Colon (tissue), 2 donors: ENCODE measurements around the gene GNG7.
"Not testable (repeated sequence)": the region's sequence is repeated elsewhere in the genome, so short reads cannot be mapped to it uniquely, and the experiment has no call there.

Experiments
- FAIRE-seq: peaks from 2 replicates; lab custom pipeline; 2012; peaks lifted over from hg19 to GRCh38; lab: Jason Lieb, UNC
- donor health status: control.
- donor health status: control.

The GNG7 gene

DNA sequence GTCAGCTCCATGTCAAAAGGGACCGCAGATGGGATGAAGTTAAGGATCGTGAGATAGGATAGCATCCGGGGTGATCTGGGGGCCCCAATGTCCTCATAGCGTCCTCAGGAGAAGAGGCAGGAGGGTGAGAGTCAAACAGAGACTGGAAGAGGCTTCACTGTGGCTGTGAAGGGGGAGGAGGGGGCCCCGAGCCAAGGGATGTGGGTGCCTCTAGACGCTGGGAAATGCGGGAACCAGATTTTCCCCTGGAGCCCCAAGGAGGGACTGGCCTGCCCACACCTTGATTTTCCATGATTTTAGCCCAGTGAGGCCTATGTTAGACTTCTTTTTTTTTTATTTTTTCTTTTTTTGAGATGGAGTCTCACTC lies 61.2 kb downstream of the GNG7 start:
- no peak for FAIRE-seq

DNA sequence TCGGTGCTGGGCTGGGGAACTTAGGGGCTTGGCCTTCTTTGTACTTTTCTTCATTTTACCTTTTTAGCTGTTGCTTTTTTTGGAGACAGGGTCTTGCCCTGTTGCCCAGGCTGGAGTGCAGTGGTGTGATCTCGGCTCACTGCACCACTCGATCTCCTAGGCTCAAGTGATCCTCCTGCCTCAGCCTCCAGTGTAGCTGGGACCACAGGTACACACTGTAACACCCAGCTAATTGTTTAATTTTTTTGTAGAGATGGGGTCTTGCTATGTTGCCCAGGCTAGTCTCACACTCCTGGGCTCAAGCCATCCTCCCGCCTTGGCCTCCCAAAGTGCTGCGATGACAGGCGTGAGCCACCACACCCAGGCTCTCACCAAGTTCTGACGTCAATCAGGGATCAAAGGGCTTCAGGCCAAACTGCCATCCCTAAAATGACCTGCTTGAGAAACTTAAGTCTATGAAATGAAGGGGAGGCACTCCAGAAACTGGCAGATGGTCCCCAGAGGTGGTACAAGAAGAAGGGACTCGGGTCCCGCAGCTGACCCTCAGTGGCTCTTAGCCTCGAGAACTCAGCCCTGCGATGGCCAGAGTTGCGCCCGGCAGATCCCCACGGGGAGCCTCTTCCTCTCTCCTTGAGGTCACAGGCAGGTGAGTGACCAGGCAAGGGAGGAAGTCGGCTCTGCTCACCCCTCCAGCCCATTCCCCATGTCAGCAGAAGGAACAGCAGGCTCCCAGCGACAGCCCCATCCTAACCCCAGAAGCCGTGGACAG lies 61.7 kb downstream of the GNG7 start:
- no peak for FAIRE-seq

DNA sequence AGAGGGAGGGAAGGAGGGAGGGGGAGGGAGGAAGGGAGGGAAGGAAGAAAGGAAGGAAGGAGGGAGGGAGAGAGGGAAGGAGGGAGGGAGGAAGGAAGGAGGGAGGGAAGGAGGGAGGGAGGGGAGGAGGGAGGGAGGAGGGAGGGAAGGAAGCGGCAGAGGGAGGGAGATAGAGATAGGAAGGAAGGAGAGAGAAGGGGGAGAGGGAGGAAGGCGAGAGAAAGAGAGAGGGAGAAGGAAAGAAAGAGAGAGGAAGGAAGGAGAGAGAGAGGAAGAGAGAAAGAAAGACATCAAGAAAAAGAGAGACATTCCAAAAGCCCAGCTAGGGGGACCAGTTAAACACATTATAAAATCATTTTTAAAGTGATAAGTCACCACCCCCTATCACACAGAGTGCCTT lies 62.5 kb downstream of the GNG7 start:
- FAIRE-seq = no peak

DNA sequence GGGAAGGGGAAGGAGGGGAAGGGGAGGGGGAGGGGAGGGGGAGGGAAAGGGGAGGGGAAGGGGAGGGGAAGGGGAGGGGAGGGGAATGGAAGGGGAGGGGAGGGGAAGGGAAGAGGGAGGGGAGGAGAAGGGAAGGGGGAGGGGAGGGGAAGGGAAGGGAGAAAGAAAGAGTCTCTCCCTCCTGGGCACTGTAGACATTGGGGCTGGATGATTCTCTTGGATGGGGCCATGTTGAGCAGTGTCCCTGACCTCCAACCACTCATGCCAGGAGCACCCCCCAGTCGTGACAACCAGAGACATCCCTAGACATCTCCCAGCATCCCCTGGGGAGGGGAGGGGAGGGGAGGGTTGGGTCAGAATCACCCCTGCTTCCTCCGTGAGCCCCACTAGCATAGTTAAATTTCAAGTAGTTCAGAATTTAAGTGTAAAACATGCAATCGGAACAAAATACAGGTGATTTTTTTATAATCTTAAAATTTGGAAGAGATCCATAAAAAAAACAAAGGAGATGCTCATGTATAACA lies 64.0 kb downstream of the GNG7 start:
- FAIRE-seq = no peak

DNA sequence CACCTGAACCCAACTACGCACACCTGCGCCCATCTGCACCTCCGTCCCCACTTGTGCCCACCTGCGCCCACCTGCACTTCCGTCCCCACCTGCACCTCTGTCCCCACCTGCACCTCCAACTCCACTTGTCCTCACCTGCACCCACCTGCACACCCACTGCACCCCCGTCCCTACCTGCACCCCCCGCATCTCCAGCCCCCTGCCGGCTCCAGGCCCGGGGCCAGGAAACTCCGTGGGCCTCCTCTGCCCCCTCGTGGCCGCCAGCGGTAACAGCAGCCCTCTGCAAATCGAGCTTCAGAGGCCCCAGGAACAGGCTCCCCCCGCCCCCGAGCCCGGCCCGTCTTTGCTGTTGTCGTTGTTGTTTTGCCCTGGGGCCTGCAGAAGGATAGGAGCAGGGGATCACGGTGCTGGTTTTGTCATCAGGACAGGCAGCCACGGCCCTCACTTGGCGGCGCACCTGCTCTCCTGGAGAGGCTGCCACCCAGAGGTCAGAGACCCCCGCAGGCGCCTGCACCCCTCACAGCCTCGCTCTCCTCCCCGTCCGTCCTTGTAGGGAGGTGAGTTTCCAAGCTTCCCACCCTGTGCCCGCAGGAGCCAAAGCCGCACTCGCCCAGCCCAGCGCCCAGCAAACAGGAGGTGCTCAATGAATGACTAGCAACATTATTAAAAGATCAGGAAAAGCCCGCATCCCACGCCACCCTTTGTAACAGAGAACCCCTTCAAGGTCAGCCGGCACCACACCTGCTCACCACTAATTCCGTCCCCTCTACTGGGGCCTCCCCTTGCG lies 65.4 kb downstream of the GNG7 start:
- no peak for FAIRE-seq

DNA sequence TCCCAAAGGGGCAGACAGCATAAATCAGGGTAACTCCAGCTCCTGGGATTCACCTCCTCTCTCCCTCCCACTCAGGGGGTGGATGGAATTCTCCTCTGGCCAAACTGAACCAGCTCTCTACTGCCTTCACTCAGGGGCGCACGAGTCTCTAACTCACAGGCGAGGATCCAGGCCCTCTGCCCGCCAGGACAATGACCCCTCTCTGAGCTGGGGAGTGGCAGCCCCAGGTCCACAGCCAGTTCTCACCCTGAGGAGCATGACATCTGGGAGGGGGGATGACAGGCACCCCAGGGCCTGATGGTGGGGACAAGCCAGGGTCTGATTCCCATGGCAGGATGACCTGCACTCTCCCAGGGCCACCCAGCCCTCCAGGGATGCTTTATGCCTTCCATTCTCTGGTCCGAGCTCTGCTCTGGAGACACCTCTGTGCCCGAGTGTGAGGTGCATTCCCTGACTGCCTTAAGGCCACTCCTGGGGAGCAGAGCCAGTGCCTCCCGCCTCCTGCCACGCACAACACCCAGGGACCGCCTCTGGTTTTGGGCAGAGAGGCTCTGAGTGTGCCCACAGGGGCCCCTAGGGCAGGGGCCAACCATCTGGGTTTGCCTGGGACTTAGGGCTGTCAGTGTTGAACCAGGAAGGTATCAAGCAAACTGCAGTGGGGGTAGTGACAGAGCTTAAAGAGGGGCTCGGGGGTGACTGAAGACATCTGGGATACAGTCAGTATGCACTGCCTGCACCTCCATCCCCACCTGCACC lies 66.2 kb downstream of the GNG7 start:
- no peak for FAIRE-seq

DNA sequence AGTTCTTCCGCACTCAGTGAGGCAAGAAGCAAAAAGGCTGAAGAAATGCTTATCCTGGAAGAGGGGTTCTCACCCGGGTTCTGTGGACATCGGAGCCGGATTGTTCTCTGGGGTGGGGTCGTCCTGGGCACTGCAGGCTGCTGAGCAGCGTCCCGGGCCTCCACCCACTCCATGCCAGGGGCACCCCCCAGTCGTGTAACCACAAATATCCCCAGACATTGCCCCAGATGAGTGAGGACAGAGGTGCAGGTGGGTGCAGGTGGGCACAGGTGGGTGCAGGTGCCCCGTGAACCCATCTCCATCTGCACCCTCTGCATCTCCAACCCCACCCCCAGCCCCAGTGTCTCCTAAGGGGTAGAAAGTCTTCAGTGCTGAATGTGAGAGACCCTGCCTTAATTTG lies 67.5 kb downstream of the GNG7 start:
- FAIRE-seq = no peak

DNA sequence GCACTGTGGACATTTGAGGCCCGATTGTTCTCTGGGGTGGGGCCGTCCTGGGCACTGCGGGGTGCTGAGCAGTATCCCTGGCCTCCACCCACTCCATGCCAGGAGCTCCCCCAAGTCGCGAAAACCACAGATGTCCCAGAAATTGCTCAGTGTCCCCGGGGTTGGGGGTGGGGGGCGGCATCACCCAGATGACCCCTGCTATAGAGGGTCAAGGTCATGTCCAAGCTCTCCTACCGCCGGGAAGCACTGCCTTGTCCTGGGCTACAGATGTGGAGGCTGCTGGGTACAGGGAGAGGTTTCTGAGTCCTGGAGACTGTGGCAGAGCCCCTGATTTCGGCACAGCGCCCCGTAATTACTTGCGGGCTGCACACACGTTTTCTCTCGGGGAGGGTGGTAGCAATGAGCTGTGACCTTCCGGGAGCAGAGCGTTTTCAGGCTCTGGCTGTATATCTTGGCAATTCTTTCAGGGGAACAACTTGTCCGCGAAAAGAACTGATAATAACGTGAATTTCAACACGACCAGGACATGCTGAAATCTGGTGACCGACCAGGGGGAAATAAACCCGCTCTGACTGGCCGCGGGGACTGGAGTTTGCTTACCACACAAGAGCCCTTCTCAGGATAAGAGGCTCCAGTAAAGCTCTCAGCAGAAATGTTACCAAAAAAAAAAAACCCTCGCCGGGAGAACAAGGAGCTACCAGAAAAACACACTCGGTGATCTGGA lies 68.1 kb downstream of the GNG7 start:
- FAIRE-seq = no peak

DNA sequence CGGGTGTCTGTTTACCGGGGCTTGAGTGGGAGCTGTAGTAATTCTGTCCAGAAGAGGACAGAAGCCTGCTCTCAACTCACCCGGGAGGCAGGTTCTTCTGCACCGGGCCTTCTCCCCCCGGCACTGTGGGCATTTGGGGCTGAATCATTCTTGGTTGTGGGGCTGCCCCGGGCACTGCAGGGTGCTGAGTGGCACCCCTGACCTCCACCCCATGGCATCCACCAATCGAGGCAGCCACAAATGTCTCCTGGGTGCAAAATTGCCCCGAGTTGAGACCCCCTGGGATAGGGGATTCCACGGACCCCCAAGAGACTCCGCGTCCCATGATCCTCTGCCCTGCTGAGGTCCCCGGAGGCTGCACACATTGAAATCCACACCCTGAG lies 68.8 kb downstream of the GNG7 start:
- FAIRE-seq = no peak

DNA sequence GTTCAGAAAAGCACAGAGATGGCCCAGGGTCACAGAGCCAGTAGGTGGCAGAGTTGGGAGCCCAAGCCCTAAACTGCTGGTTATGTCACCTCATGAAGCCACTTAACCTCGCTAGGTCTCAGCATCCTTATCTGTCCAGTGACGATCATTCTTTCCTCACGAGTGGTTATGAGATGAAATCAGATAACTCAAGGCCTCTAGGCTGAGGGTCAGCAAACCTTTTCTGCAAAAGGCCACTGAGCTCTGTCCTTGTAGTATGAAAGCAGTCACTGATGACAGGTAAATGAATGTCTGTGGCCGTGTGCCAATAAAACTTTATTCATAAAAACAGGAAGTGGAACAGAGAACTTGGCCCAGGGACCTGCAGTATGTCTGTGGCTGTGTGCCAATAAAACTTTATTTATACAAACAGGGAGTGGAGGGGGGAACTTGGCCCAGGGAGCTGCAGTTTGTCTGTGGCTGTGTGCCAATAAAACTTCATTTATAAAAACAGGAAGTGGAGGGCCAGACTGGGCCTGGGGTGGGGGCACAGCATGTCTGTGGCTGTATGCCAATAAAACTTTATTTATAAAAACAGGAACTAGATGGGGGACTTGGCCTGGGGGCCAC lies 71.2 kb downstream of the GNG7 start:
- no peak for FAIRE-seq

DNA sequence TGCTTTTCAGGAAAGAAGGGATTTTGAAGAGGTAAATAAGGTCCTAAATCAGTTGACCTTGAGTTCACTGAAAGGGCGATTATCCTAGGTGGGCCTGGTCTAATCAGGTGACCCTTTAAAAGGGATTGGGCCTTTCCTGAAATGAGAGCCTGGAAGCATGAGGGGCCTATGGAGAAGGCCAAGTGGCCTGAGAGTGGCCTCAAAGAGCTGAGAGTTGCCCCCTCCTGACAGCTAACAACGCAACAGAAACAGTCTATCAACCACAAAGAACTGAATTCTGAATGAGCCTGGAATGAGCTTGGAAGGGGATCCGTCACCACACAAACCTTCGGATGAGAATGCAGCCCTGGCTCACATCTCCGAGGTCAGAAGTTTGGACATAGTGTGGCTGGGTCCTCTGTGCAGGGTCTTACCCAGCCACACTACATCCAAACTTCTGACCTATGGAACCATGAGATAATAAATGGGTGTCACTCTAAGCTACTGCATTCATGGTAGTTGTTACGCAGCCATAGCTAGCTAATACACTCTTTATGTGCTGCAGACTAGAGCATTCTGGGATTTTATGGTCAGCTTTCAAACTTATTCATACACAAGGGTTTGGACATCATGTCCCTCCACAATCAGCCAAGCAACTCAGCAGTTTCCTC lies 72.0 kb downstream of the GNG7 start:
- no peak for FAIRE-seq

DNA sequence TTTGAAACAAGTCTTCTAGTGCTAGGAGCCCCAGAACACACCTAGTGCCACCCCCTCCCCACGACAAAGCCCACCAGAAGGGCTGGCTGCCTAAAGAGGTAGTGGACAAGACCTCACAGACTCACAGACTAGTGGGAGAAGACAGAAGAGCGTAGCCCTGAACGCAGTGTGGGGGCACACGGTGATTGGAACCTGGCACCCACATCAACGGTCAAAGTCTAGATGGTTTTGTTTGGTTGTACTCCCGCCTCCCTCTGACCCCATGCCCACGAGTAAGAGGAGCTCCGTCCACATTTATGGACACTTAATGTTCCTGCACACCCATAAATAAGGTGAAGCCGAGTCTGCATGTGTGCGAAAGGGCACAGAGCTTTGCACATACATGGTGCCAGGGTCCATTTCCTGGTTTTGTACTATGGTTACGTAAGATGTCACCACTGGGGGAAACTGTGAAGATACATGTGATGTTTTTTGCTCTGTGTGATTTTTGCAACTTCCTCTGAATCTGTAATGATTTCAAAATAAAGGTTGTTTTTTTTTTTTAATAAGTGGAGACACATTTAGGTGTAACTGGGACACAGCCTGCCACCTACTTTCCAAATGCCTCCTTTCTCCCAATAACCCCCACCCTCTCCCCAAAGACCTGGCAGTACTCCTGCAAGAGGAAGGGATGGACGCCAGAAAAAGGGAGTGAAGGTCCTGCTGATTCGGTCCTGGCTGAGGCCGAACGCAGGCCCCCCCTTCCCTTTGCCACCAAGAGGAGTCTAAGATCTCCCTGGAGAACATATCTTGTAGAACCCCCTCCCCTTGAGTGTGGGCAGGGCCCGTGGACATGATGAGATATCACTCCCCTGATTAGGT lies 72.8 kb downstream of the GNG7 start:
- FAIRE-seq = peak; percentile 33

DNA sequence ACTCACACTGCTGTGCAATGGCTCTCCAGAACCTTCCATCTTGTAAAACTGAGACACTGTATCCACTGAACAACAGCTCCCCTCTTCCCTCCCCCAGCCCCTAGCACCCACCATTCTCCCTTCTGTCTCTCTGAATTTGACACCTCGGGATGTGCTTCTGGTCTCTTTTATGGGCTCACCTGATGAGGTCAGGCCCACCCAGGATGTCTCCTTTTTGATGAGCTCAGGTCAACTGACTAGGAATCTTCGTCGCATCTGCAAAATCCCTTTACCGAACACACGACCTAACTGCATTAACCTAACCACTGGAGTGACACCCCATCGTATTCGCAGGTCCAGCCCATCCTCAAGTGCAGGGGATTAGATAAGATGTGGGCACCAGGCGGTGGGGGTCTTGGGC lies 73.9 kb downstream of the GNG7 start:
- FAIRE-seq = no peak

DNA sequence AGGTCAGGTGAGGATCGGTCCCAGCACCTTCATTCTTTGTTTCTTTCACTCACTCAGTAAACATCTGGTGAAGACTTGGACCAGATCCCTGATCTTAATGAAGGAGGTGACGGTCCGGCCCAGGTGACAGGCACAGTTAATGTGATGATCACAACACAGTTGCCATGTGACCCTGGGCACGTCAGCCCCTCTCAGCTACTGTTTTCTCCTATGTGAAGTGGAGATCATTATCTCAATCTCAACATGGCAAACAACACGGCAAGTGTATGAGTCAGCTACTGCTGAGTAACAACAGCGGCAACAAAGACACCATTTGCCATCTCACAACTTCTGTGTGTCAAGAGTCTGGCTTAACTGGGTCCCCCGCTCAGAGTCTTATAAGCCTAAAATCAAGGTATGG lies 74.6 kb downstream of the GNG7 start:
- no peak for FAIRE-seq

DNA sequence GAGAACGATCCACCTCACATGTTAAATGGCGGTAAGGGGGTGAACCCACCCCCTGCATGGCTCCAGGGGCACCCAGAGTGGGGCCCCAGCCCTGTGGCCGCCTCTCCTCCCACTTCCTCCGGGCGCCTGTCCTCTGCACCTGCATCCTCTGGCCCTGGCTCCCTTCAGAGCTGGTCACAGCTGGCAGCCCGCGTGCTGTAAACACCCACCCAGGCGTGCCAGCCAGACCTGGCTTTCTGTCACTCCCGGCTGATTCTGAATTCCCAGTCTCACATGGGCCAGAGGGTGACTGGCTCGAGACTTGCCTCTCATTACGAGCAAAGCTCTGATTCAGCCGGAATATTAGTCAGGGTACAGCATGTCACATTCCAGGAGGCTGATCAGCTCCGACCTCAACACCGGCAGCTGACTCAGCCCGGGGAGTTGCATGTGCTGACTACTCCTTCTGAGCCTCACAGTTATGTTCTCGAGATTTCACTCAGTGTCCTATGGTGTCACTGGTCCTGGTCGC lies 75.1 kb downstream of the GNG7 start:
- FAIRE-seq = no peak

DNA sequence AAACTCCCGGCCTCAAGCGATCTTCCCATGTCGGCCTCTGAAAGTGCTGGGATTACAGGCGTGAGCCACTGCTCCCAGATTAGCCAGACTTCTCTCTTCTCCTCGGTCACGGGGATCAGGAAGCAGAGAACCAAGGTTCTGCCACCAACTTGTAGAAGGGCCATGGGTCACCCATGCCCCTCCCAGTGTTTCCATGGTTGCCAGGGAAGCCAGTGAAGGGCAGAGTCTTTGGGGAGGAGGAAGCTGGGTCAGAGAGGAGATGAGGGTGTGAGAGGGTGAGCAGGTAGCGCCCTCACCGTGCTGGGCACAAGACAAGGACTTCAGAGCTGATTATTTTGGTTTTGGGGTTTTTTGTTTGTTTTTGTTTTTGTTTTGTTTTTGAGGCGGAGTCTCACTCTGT lies 77.1 kb downstream of the GNG7 start:
- no peak for FAIRE-seq

DNA sequence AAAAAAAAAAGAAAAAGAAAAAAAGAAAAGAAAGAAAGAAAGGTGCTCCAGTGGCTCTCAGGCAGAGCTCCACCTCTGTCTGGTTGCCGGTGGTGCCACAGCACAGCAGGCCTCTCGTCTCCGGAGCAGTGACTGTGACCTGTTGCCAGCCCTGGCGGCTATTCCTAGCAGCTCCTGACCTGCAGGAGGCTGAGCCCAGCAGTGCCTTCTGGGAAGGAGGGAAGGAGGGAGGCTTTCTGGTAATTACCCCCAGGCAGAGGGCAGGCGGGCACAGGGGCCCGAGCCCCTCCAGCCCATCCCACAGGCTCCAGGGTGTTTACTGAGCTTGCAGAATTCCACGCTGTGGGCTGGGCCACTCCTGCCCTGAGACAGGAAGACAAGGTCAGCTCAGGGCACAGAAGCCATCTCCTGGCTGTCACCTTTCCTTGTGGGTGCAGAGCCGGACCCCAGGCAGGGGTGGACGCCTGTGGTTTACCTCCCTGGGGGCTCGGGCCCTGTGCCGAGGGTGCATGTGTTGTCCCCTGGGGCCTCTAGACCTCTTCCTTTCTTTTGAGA lies 77.9 kb downstream of the GNG7 start:
- no peak for FAIRE-seq

DNA sequence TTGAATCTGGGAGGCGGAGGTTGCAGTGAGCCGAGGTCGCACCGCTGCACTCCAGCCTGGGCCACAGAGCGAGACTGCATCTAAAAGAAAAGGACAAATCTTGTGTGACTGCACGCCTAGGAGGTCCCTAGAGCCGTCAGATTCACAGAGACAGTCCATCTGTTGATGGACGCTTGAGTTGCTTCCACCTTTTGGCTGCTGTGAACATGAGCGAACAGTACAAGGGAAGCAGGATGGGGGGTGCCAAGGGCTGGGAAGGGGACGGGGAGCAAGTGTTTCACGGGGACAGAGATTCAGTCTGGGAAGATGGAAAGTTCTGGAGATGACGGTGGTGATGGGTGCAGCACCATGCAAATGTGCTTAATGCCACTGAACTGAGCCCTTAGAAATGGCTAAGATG lies 78.7 kb downstream of the GNG7 start:
- FAIRE-seq = no peak

DNA sequence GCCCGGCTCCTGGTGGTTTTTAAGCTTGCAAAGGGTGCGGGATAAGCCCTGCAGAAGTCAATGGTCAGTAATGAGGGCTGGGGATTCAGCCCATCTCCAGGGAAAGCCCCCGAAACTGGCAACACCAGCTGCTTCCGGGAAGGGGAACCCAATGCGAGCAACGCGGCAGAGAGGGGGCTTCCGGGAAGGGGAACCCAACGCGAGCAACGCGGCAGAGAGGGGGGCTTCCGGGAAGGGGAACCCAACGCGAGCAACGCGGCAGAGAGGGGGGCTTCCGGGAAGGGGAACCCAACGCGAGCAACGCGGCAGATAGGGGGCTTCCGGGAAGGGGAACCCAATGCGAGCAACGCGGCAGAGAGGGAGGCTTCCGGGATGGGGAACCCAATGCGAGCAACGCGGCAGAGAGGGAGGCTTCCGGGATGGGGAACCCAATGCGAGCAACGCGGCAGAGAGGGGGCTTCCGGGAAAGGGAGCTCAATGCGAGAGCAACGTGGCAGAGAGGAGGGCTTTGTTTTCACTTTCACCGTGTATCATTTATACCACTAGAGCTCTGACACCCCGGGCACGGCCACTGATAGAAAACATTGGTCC lies 80.0 kb downstream of the GNG7 start:
- not testable (repeated sequence) for FAIRE-seq
